Mesothelial cell of epicardium (in vitro differentiated cells): Measurements from ENCODE around the gene RPN1. TPM values are rescaled to one million over a fixed set of nuclear protein-coding genes. Genes with fewer than 3 reads are reported as not detected.

Source experiments
- DNase-seq, 2 experiments: peaks; one replicate each; pipeline ENCODE4 v3.0.0; 2021; ENCODE audit warnings: low spot score in 2 of 2; ENCODE audit not compliant: unreplicated experiment in 2 of 2
- H3K27ac Mint-ChIP-seq: 2 replicates; pipeline ENCODE4 v1.8.0; 2021; ENCODE audit warnings: mixed read lengths
- H3K27me3 Mint-ChIP-seq: 2 replicates; pipeline ENCODE4 v1.8.0; 2021; ENCODE audit warnings: low read depth, mixed read lengths
- H3K36me3 Mint-ChIP-seq: 2 replicates; pipeline ENCODE4 v1.8.0; 2021; ENCODE audit warnings: mixed read lengths
- H3K4me1 Mint-ChIP-seq: 2 replicates; pipeline ENCODE4 v1.8.0; 2021; ENCODE audit warnings: mixed read lengths
- H3K4me3 Mint-ChIP-seq: 2 replicates; pipeline ENCODE4 v1.8.0; 2021; ENCODE audit warnings: mild to moderate bottlenecking, moderate library complexity, mixed read lengths
- H3K9me3 Mint-ChIP-seq: 2 replicates; pipeline ENCODE4 v1.8.0; 2021; ENCODE audit warnings: mixed read lengths
- total RNA-seq: library from RNA; stranded (reverse); gene quantifications from 3 replicates; pipeline ENCODE4 v1.2.1, GENCODE V29; 2021
- TF ChIP-seq, protein P1 (sequence below): fragments of 200-600 bp; sonication (generic); IDR thresholded peaks from one replicate; pipeline ENCODE4 v1.5.0; 2021; ENCODE audit warnings: antibody characterized with exemption; ENCODE audit not compliant: unreplicated experiment

The RPN1 gene
- total RNA-seq, result 146 to 149 TPM (median 148 TPM) in 3 replicates

DNA sequence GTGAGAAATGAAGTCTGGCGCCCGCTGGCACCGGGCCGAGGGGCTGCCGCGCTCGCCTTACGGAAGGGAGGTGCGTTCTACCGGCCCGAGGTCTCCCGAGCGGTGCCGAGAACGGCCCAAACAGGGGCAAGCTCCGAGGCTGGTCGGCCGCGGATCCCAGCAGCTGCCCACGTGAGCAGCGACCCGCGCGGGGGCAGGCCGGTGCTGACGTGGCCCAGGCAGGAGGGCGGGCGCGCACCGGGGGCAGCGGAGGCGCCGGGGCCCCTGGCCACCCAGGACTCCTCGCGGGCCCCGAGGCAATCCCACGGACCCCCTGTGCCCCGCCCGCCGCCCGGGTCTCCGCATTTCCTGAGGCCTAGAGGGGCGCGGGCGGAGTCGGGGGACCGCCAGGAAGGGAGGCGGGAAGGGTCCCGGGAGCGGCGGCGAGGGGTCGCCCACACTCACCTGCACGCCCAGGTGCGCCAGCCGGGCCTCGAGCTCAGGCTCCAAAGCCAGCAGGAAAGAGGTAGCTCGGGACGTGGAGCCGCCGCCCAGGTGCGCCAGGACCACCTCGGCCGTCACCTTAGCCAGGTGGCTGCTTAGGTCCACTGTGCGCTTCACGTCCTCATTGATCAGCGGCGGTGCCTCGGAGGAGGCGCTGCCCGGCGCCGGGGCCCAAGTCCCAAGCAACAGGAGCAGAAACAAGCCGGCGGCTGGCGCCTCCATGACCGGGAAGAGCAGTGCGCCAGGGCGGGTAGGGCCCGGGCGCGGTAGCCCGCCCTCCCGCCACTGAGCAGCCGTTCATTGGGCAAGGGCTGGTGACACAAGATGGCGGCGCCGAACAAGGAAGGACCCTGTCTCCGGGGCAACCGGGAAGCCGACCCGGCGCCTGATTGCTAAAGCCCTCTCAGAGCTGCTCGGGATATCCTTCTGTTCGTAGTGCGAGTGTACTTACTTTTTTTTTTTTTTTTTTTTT is at the start of gene RPN1:
Gene RPN1, minus strand, starts transcription at position 723 of the 955 bp plus-strand sequence. Its CDS starts 18 bp downstream, at position 705.
- no peaks in the 10 kb centered on the region for H3K9me3 Mint-ChIP-seq
- DNase-seq, result peak; percentile 85 to 93
- H3K36me3 Mint-ChIP-seq, result no peaks in the 10 kb centered on the region
- TF ChIP-seq, protein P1, sequence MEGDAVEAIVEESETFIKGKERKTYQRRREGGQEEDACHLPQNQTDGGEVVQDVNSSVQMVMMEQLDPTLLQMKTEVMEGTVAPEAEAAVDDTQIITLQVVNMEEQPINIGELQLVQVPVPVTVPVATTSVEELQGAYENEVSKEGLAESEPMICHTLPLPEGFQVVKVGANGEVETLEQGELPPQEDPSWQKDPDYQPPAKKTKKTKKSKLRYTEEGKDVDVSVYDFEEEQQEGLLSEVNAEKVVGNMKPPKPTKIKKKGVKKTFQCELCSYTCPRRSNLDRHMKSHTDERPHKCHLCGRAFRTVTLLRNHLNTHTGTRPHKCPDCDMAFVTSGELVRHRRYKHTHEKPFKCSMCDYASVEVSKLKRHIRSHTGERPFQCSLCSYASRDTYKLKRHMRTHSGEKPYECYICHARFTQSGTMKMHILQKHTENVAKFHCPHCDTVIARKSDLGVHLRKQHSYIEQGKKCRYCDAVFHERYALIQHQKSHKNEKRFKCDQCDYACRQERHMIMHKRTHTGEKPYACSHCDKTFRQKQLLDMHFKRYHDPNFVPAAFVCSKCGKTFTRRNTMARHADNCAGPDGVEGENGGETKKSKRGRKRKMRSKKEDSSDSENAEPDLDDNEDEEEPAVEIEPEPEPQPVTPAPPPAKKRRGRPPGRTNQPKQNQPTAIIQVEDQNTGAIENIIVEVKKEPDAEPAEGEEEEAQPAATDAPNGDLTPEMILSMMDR, result no peak
- peaks cover 13% of the 10 kb centered on the region for H3K4me1 Mint-ChIP-seq
- H3K27ac Mint-ChIP-seq, result peak within 1 kb of the TSS; percentile 96
- H3K4me3 Mint-ChIP-seq, result peak within 1 kb of the TSS; percentile 88
- H3K27me3 Mint-ChIP-seq, result no peaks in the 10 kb centered on the region

GRCh38 chr3:128698211-128699047 is 47.8 kb upstream of the RPN1 start:
- no peaks in the 10 kb centered on the region for H3K9me3 Mint-ChIP-seq
- DNase-seq, result peak; percentile 27 to 64
- TF ChIP-seq, protein P1, result no peak
- no peaks in the 10 kb centered on the region for H3K27me3 Mint-ChIP-seq
- H3K4me1 Mint-ChIP-seq, result no peaks in the 10 kb centered on the region
- H3K36me3 Mint-ChIP-seq, result no peaks in the 10 kb centered on the region
- peak overlapping the region; percentile 72 for H3K27ac Mint-ChIP-seq
- peak overlapping the region; percentile 71 for H3K4me3 Mint-ChIP-seq

DNA sequence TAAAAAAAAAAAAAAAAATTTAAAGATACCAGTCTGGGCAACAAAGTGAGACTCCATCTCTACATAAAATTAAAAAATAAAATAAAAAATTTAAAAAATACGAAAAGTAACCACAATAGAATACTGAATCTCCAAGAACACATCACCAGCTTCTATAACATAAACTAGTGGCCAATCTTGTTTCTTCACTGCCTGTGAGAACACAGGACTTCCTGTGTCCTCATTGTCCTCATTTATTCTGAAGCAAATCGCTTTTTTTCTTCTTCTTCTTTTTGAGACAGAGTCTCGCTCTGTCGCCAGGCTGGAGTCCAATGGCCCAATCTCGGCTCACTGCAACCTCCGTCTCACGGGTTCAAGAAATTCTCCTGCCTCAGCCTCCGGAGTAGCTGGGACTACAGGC is 46.7 kb upstream of the RPN1 start:
- DNase-seq, result no peak
- no peaks in the 10 kb centered on the region for H3K4me1 Mint-ChIP-seq
- H3K36me3 Mint-ChIP-seq, result no peaks in the 10 kb centered on the region
- H3K27me3 Mint-ChIP-seq, result no peaks in the 10 kb centered on the region
- peak overlapping the region; percentile 71 for H3K4me3 Mint-ChIP-seq
- H3K27ac Mint-ChIP-seq, result no peak overlapping the region
- H3K9me3 Mint-ChIP-seq, result no peaks in the 10 kb centered on the region
- TF ChIP-seq, protein P1, result no peak

GRCh38 chr3:128693696-128694095 is 43.1 kb upstream of the RPN1 start:
- no peaks in the 10 kb centered on the region for H3K4me1 Mint-ChIP-seq
- no peak for DNase-seq
- H3K9me3 Mint-ChIP-seq, result no peaks in the 10 kb centered on the region
- TF ChIP-seq, protein P1, result no peak
- H3K27me3 Mint-ChIP-seq, result no peaks in the 10 kb centered on the region
- H3K4me3 Mint-ChIP-seq, result no peak overlapping the region
- H3K27ac Mint-ChIP-seq, result no peak overlapping the region
- H3K36me3 Mint-ChIP-seq, result no peaks in the 10 kb centered on the region

DNA sequence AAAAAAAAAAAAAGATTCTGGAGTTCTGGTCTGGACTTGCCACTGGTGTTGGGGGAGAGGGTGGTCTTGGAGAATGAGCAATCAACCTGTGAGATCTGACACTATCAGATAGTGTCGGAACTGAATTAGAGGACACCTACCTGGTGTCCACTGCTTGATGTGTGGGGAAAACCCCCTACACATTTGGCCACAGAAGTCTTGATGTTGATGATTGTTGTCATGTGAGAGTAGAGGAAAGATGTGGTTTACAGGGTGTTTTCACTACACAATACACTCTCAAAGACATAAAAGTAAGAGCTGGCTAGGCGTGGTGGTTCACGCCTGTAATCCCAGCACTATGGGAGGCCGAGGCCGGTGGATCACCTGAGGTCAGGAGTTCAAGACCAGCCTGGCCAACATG is 38.4 kb upstream of the RPN1 start:
- DNase-seq, result no peak
- Mint-ChIP-seq H3K4me3 (no peak overlapping the region), H3K9me3 (no peaks in the 10 kb centered on the region), H3K4me1 (no peaks in the 10 kb centered on the region), H3K36me3 (no peaks in the 10 kb centered on the region), H3K27me3 (no peaks in the 10 kb centered on the region), H3K27ac (no peak overlapping the region)
- TF ChIP-seq, protein P1, result no peak
